GM23338 (cell line): ENCODE results near the gene ARHGDIA. TPM values are rescaled to one million over a fixed set of nuclear protein-coding genes. Genes with fewer than 3 reads are reported as not detected.

ENCODE experiments used
- ATAC-seq: fragments of 200-7000 bp; cut with Tn5 transposase; 3 replicates; pipeline ENCODE4 v1.9.1; 2020
- DNase-seq: peaks from one replicate; pipeline ENCODE4 v3.0.0-alpha.2; 2015; ENCODE audit warnings: low spot score
- H2AFZ ChIP-seq: fragments of 200-600 bp; sonication (generic); 2 replicates; pipeline ENCODE4 v1.8.0; 2016; ENCODE audit warnings: antibody characterized with exemption, mild to moderate bottlenecking, moderate library complexity
- H3F3A ChIP-seq: fragments of 200-600 bp; sonication (generic); replicated peaks from 2 replicates; pipeline ENCODE4 v1.8.0; 2017; ENCODE audit warnings: antibody characterized with exemption, mixed run types, low read depth
- H3K27ac ChIP-seq: fragments of 200-600 bp; sonication (generic); 2 replicates; pipeline ENCODE4 v1.6.1; 2016; ENCODE audit warnings: low read depth
- H3K27me3 ChIP-seq: fragments of 200-600 bp; sonication (generic); 2 replicates; pipeline ENCODE4 v1.8.0; 2016; ENCODE audit warnings: mild to moderate bottlenecking, mixed run types, moderate library complexity; ENCODE audit not compliant: insufficient read depth
- H3K36me3 ChIP-seq: fragments of 200-600 bp; sonication (generic); 2 replicates; pipeline ENCODE4 v1.8.0; 2016; ENCODE audit warnings: mild to moderate bottlenecking; ENCODE audit not compliant: insufficient read depth
- H3K4me1 ChIP-seq: fragments of 200-600 bp; sonication (generic); 2 replicates; pipeline ENCODE4 v1.8.0; 2016; ENCODE audit warnings: mild to moderate bottlenecking, moderate library complexity; ENCODE audit not compliant: insufficient read depth
- H3K4me2 ChIP-seq: fragments of 200-600 bp; sonication (generic); 2 replicates; pipeline ENCODE4 v1.7.1; 2017; ENCODE audit warnings: mixed run types
- H3K4me3 ChIP-seq: fragments of 200-600 bp; sonication (generic); 2 replicates; pipeline ENCODE4 v1.6.1; 2016; ENCODE audit warnings: mixed run types
- H3K79me2 ChIP-seq: fragments of 200-600 bp; sonication (generic); replicated peaks from 2 replicates; pipeline ENCODE4 v1.8.0; 2017; ENCODE audit warnings: mild to moderate bottlenecking; ENCODE audit not compliant: insufficient read depth
- H3K9me2 ChIP-seq: fragments of 200-600 bp; sonication (generic); 2 replicates; pipeline ENCODE4 v1.8.0; 2017; ENCODE audit not compliant: insufficient read depth
- H4K20me1 ChIP-seq: fragments of 200-600 bp; sonication (generic); replicated peaks from 2 replicates; pipeline ENCODE4 v1.8.0; 2017; ENCODE audit warnings: mild to moderate bottlenecking; ENCODE audit not compliant: insufficient read depth
- H3K27ac Mint-ChIP-seq: 2 replicates; pipeline ENCODE4 v1.8.0; 2020; ENCODE audit warnings: inconsistent platforms, mild to moderate bottlenecking, moderate library complexity, mixed read lengths
- H3K27me3 Mint-ChIP-seq: 3 replicates; pipeline ENCODE4 v1.8.0; 2022; ENCODE audit warnings: low read depth, mild to moderate bottlenecking, moderate library complexity, mixed read lengths, inconsistent platforms; ENCODE audit not compliant: insufficient read depth, poor library complexity
- H3K36me3 Mint-ChIP-seq: 3 replicates; pipeline ENCODE4 v1.8.0; 2021; ENCODE audit warnings: low read depth, mild to moderate bottlenecking, inconsistent platforms, moderate library complexity, mixed read lengths
- H3K4me1 Mint-ChIP-seq: 3 replicates; pipeline ENCODE4 v1.8.0; 2020; ENCODE audit warnings: mild to moderate bottlenecking, inconsistent platforms, mixed read lengths
- H3K4me3 Mint-ChIP-seq: 3 replicates; pipeline ENCODE4 v1.8.0; 2021; ENCODE audit warnings: moderate library complexity, mild to moderate bottlenecking, inconsistent platforms, mixed read lengths
- H3K9me3 Mint-ChIP-seq: 3 replicates; pipeline ENCODE4 v1.8.0; 2020; ENCODE audit warnings: moderate library complexity, mild to moderate bottlenecking, inconsistent platforms, mixed read lengths
- CREB1 ChIP-seq: fragments of 250-450 bp; sonication (Bioruptor Pico); IDR thresholded peaks from 2 replicates; pipeline ENCODE4 v1.5.0; 2020; ENCODE audit warnings: low read depth, mild to moderate bottlenecking, moderate library complexity
- EZH2 ChIP-seq: fragments of 200-600 bp; sonication (generic); IDR thresholded peaks from one replicate; pipeline ENCODE4 v1.8.0; 2017; ENCODE audit warnings: antibody characterized with exemption, mild to moderate bottlenecking, low read depth; ENCODE audit not compliant: unreplicated experiment
- EZH2phosphoT487 ChIP-seq: fragments of 200-600 bp; sonication (generic); IDR thresholded peaks from one replicate; pipeline ENCODE4 v1.8.1; 2018; ENCODE audit warnings: antibody characterized with exemption; ENCODE audit not compliant: unreplicated experiment
- JUNB ChIP-seq: IDR thresholded peaks from one replicate; pipeline ENCODE4 v1.6.1; 2016; ENCODE audit warnings: antibody characterized with exemption; ENCODE audit not compliant: unreplicated experiment
- NANOG ChIP-seq: IDR thresholded peaks from 2 replicates; pipeline ENCODE4 v1.6.1; 2016; ENCODE audit warnings: antibody characterized with exemption, borderline replicate concordance
- POLR2AphosphoS5 ChIP-seq: IDR thresholded peaks from 2 replicates; pipeline ENCODE4 v1.6.1; 2016; ENCODE audit warnings: antibody characterized with exemption, low read depth
- STAT1 ChIP-seq: IDR thresholded peaks from one replicate; pipeline ENCODE4 v1.6.1; 2016; ENCODE audit warnings: antibody characterized with exemption; ENCODE audit not compliant: unreplicated experiment
- ZNF114 ChIP-seq: fragments of 250-450 bp; sonication (Bioruptor Pico); IDR thresholded peaks from 2 replicates; pipeline ENCODE4 v1.5.0; 2020; ENCODE audit warnings: mild to moderate bottlenecking, moderate library complexity
- ZNF331 ChIP-seq: fragments of 250-450 bp; sonication (Bioruptor Pico); IDR thresholded peaks from 2 replicates; pipeline ENCODE4 v1.5.0; 2020; ENCODE audit warnings: low read depth, mild to moderate bottlenecking, moderate library complexity
- polyA plus RNA-seq: library from polyadenylated mRNA; unstranded; fragments of >200 nt; fragmentation: Nextera tagmentation; extraction: Ambion mirVana; gene quantifications from 2 replicates; pipeline ENCODE4 v1.2.1, GENCODE V29; 2016
- total RNA-seq: library from RNA; depleted of rRNA; stranded (reverse); fragments of >200 nt; shearing (Covaris generic); gene quantifications from 2 replicates; pipeline ENCODE4 v1.2.3, GENCODE V29; 2014
- TF ChIP-seq, protein P1 (sequence below), 2 experiments: fragments of 200-600 bp in 1 of 2; sonication (generic) in 1 of 2; conservative IDR thresholded peaks; 2 replicates each; pipeline versions ENCODE4 v1.5.1 to v1.6.1; 2016 to 2017; ENCODE audit warnings: antibody characterized with exemption in 2 of 2, low read depth in 2 of 2, mild to moderate bottlenecking in 2 of 2, moderate library complexity in 1 of 2
- TF ChIP-seq, protein P2 (sequence below): fragments of 250-450 bp; sonication (Bioruptor Pico); IDR thresholded peaks from 2 replicates; pipeline ENCODE4 v1.5.0; 2020; ENCODE audit warnings: mild to moderate bottlenecking, moderate library complexity
- TF ChIP-seq, protein P3 (sequence below): IDR thresholded peaks from one replicate; pipeline ENCODE4 v1.6.1; 2018; ENCODE audit warnings: antibody characterized with exemption; ENCODE audit not compliant: unreplicated experiment
- TF ChIP-seq, protein P4 (sequence below): IDR thresholded peaks from 2 replicates; pipeline ENCODE4 v1.6.1; 2016; ENCODE audit warnings: antibody characterized with exemption

The ARHGDIA gene
- total and polyA plus RNA-seq, 2 experiments from 2014 or later, result 125 to 140 TPM

DNA sequence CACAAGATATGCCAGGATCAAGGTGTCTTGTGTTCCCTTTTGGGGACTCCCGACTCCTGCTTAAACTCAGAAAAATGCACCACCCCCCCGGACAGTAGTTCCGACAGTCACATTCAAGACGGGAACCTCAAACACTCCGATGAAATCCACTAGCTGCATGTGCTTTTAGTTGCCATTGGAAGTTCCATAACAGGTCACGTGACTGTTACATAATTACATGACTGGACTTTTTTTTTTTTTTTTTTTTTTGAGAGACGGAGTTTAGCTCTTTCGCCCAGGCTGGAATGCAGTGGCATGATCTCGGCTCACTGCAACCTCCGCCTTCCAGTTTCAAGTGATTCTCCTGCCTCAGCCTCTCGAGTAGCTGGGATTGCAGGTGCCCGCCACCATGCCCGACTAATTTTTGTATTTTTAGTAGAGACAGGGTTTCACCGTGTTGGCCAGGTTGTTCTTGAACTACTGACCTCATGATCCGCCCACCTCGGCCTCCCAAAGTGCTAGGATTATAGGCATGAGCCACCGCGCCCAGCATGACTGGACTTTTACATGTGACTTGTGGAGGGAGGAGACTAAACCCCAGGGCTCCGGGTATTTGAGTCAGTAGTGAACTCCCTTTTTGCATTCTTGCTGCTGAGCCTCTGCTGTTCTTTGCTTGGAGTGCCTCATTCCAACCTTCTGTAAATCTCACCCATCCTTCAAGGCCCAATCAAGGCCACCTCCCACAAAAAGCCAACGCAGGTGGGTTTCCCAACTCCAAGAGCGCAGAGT is 45.3 kb upstream of the ARHGDIA start:
- peaks cover 59% of the 10 kb centered on the region for H3K36me3 Mint-ChIP-seq

More for the DNA sequence above, 45.3 kb upstream of the ARHGDIA start:
- H3K27me3 ChIP-seq, result no peaks in the 10 kb centered on the region
- H3K4me2 ChIP-seq, result peak overlapping the region; percentile 94; the same call in 1 of the 2 replicates
- H3K4me3 ChIP-seq, result peak overlapping the region; percentile 83; the same call in 1 of the 2 replicates
- H3K36me3 ChIP-seq, result no peaks in the 10 kb centered on the region; the same call in 1 of the 2 replicates
- no peak for DNase-seq
- H3K27me3 Mint-ChIP-seq, result peaks cover 29% of the 10 kb centered on the region
- no peak overlapping the region for H3K27ac ChIP-seq
- peaks cover 47% of the 10 kb centered on the region for H3F3A ChIP-seq
- no peaks in the 10 kb centered on the region; the same call in 2 of the 3 replicates for H3K9me3 Mint-ChIP-seq
- no peak for TF ChIP-seq JUNB
- TF ChIP-seq, protein P1, sequence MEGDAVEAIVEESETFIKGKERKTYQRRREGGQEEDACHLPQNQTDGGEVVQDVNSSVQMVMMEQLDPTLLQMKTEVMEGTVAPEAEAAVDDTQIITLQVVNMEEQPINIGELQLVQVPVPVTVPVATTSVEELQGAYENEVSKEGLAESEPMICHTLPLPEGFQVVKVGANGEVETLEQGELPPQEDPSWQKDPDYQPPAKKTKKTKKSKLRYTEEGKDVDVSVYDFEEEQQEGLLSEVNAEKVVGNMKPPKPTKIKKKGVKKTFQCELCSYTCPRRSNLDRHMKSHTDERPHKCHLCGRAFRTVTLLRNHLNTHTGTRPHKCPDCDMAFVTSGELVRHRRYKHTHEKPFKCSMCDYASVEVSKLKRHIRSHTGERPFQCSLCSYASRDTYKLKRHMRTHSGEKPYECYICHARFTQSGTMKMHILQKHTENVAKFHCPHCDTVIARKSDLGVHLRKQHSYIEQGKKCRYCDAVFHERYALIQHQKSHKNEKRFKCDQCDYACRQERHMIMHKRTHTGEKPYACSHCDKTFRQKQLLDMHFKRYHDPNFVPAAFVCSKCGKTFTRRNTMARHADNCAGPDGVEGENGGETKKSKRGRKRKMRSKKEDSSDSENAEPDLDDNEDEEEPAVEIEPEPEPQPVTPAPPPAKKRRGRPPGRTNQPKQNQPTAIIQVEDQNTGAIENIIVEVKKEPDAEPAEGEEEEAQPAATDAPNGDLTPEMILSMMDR (conservative IDR thresholded peaks at IDR 0.05; ENCODE audit: low read depth in 2 of 2), result no peak
- no peak for TF ChIP-seq ZNF114 (CRISPR knock-in tag)
- TF ChIP-seq STAT1, result no peak
- TF ChIP-seq, protein P2, sequence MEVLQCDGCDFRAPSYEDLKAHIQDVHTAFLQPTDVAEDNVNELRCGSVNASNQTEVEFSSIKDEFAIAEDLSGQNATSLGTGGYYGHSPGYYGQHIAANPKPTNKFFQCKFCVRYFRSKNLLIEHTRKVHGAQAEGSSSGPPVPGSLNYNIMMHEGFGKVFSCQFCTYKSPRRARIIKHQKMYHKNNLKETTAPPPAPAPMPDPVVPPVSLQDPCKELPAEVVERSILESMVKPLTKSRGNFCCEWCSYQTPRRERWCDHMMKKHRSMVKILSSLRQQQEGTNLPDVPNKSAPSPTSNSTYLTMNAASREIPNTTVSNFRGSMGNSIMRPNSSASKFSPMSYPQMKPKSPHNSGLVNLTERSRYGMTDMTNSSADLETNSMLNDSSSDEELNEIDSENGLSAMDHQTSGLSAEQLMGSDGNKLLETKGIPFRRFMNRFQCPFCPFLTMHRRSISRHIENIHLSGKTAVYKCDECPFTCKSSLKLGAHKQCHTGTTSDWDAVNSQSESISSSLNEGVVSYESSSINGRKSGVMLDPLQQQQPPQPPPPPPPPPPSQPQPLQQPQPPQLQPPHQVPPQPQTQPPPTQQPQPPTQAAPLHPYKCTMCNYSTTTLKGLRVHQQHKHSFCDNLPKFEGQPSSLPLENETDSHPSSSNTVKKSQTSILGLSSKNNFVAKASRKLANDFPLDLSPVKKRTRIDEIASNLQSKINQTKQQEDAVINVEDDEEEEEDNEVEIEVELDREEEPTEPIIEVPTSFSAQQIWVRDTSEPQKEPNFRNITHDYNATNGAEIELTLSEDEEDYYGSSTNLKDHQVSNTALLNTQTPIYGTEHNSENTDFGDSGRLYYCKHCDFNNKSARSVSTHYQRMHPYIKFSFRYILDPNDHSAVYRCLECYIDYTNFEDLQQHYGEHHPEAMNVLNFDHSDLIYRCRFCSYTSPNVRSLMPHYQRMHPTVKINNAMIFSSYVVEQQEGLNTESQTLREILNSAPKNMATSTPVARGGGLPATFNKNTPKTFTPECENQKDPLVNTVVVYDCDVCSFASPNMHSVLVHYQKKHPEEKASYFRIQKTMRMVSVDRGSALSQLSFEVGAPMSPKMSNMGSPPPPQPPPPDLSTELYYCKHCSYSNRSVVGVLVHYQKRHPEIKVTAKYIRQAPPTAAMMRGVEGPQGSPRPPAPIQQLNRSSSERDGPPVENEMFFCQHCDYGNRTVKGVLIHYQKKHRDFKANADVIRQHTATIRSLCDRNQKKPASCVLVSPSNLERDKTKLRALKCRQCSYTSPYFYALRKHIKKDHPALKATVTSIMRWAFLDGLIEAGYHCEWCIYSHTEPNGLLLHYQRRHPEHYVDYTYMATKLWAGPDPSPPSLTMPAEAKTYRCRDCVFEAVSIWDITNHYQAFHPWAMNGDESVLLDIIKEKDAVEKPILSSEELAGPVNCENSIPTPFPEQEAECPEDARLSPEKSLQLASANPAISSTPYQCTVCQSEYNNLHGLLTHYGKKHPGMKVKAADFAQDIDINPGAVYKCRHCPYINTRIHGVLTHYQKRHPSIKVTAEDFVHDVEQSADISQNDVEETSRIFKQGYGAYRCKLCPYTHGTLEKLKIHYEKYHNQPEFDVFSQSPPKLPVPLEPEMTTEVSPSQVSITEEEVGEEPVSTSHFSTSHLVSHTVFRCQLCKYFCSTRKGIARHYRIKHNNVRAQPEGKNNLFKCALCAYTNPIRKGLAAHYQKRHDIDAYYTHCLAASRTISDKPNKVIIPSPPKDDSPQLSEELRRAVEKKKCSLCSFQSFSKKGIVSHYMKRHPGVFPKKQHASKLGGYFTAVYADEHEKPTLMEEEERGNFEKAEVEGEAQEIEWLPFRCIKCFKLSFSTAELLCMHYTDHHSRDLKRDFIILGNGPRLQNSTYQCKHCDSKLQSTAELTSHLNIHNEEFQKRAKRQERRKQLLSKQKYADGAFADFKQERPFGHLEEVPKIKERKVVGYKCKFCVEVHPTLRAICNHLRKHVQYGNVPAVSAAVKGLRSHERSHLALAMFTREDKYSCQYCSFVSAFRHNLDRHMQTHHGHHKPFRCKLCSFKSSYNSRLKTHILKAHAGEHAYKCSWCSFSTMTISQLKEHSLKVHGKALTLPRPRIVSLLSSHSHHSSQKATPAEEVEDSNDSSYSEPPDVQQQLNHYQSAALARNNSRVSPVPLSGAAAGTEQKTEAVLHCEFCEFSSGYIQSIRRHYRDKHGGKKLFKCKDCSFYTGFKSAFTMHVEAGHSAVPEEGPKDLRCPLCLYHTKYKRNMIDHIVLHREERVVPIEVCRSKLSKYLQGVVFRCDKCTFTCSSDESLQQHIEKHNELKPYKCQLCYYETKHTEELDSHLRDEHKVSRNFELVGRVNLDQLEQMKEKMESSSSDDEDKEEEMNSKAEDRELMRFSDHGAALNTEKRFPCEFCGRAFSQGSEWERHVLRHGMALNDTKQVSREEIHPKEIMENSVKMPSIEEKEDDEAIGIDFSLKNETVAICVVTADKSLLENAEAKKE (CRISPR knock-in tag), result no peak
- TF ChIP-seq ZNF331 (CRISPR knock-in tag), result no peak
- TF ChIP-seq NANOG, result no peak
- TF ChIP-seq EZH2, result no peak
- TF ChIP-seq EZH2phosphoT487, result no peak
- no peak for TF ChIP-seq CREB1 (CRISPR knock-in tag)
- TF ChIP-seq, protein P3, sequence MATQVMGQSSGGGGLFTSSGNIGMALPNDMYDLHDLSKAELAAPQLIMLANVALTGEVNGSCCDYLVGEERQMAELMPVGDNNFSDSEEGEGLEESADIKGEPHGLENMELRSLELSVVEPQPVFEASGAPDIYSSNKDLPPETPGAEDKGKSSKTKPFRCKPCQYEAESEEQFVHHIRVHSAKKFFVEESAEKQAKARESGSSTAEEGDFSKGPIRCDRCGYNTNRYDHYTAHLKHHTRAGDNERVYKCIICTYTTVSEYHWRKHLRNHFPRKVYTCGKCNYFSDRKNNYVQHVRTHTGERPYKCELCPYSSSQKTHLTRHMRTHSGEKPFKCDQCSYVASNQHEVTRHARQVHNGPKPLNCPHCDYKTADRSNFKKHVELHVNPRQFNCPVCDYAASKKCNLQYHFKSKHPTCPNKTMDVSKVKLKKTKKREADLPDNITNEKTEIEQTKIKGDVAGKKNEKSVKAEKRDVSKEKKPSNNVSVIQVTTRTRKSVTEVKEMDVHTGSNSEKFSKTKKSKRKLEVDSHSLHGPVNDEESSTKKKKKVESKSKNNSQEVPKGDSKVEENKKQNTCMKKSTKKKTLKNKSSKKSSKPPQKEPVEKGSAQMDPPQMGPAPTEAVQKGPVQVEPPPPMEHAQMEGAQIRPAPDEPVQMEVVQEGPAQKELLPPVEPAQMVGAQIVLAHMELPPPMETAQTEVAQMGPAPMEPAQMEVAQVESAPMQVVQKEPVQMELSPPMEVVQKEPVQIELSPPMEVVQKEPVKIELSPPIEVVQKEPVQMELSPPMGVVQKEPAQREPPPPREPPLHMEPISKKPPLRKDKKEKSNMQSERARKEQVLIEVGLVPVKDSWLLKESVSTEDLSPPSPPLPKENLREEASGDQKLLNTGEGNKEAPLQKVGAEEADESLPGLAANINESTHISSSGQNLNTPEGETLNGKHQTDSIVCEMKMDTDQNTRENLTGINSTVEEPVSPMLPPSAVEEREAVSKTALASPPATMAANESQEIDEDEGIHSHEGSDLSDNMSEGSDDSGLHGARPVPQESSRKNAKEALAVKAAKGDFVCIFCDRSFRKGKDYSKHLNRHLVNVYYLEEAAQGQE, result no peak
- TF ChIP-seq POLR2AphosphoS5, result no peak
- TF ChIP-seq, protein P4, sequence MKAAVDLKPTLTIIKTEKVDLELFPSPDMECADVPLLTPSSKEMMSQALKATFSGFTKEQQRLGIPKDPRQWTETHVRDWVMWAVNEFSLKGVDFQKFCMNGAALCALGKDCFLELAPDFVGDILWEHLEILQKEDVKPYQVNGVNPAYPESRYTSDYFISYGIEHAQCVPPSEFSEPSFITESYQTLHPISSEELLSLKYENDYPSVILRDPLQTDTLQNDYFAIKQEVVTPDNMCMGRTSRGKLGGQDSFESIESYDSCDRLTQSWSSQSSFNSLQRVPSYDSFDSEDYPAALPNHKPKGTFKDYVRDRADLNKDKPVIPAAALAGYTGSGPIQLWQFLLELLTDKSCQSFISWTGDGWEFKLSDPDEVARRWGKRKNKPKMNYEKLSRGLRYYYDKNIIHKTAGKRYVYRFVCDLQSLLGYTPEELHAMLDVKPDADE, result no peak
- H3K4me3 Mint-ChIP-seq, result peak overlapping the region; percentile 75
- no peak overlapping the region for H3K27ac Mint-ChIP-seq
- no peaks in the 10 kb centered on the region for H3K9me2 ChIP-seq
- peaks cover 10% of the 10 kb centered on the region for H3K4me1 ChIP-seq
- H3K4me1 Mint-ChIP-seq, result peaks cover 22% of the 10 kb centered on the region
- H2AFZ ChIP-seq, result no peak overlapping the region
- peaks cover 9% of the 10 kb centered on the region; the same call in 1 of the 2 replicates for H4K20me1 ChIP-seq
- no peak for ATAC-seq
- peaks cover 35% of the 10 kb centered on the region for H3K79me2 ChIP-seq
